H1 (cell line): ENCODE results near the gene CHD2.
"Not testable (repeated sequence)": the region's sequence is repeated elsewhere in the genome, so short reads cannot be mapped to it uniquely, and the experiment has no call there.

Experiments
- BCL11A ChIP-seq, 2 experiments: IDR thresholded peaks; one replicate each; pipeline ENCODE4 v1.6.1; 2011; ENCODE audit warnings: low read depth in 2 of 2, low read length in 2 of 2, mild to moderate bottlenecking in 2 of 2
- CEBPB ChIP-seq: IDR thresholded peaks from 2 replicates; pipeline ENCODE4 v1.6.1; 2012; ENCODE audit warnings: low read depth, low read length
- CREB1 ChIP-seq: IDR thresholded peaks from 2 replicates; pipeline ENCODE4 v1.6.1; 2012; ENCODE audit warnings: inconsistent platforms
- EZH2 ChIP-seq: fragments of 200-600 bp; sonication (generic); IDR thresholded peaks from 2 replicates; pipeline ENCODE4 v1.7.1; 2012; ENCODE audit warnings: low read depth, mild to moderate bottlenecking, moderate library complexity, low read length, inconsistent platforms; ENCODE audit not compliant: severe bottlenecking
- HDAC6 ChIP-seq: IDR thresholded peaks from one replicate; pipeline ENCODE4 v1.7.1; 2012; ENCODE audit warnings: low read depth, mild to moderate bottlenecking, inconsistent platforms, low read length, moderate library complexity
- RAD21 ChIP-seq, 2 experiments: IDR thresholded peaks in 1 of 2; conservative IDR thresholded peaks in 1 of 2; 2 replicates each; pipeline ENCODE4 v1.6.1; 2011; ENCODE audit warnings: low read depth in 2 of 2, low read length in 2 of 2, improper control_type of control experiment in 1 of 2, inconsistent platforms in 1 of 2, mild to moderate bottlenecking in 1 of 2, moderate library complexity in 1 of 2
- TCF12 ChIP-seq: IDR thresholded peaks from 2 replicates; pipeline ENCODE4 v1.6.1; 2011; ENCODE audit warnings: low read depth, mild to moderate bottlenecking, low read length
- TF ChIP-seq, protein P1 (sequence below), 3 experiments: IDR thresholded peaks; 1 replicate in 2 of 3; 2 replicates in 1 of 3; pipeline versions ENCODE4 v1.5.1 to v1.6.1; 2011; ENCODE audit warnings: low read length in 3 of 3, mild to moderate bottlenecking in 3 of 3, inconsistent platforms in 2 of 3, low read depth in 1 of 3, moderate library complexity in 1 of 3; ENCODE audit not compliant: insufficient read depth in 1 of 3; ENCODE audit errors: control extremely low read depth in 1 of 3

DNA sequence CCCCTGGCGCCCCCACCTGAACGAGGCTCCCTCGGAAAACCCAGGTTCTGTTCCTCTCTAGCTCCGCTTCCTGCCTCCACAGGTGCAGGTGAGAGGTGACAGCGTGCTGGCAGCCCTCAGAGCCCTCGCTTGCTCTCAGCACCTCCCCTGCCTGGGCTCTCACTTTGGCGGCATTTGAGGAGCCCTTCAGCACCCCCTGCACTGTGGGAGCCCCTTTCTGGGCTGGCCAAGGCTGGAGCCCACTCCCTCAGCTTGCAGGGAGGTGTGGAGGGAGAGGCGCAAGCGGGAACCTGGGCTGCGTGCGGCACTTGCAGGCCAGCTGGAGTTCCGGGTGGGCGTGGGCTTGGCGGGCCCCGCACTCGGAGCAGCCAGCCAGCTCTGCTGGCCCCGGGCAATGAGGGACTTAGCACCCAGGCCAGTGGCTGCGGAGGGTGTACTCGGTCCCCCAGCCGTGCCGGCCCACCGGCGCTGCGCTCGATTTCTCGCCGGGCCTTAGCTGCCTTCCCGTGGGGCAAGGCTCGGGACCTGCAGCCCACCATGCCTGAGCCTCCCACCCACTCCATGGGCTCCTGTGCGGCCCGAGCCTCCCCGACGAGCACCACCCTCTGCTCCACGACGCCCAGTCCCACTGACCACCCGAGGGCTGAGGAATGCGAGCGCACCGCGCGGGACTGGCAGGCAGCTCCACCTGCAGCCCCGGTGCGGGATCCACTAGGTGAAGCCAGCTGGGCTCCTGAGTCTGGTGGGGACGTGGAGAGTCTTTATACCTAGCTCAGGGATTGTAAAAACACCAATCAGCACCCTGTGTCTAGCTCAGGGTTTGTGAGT, 131.6 kb downstream of the CHD2 start:
- not testable (repeated sequence) for TF ChIP-seq BCL11A (IDR thresholded peaks at IDR 0.05; ENCODE audit: low read depth in 2 of 2, low read length in 2 of 2); HDAC6; CEBPB; CREB1; TCF12; RAD21 (IDR thresholded peaks at IDR 0.05 in 1 of 2, conservative IDR thresholded peaks at IDR 0.05 in 1 of 2; ENCODE audit: low read depth in 2 of 2, low read length in 2 of 2); EZH2
- TF ChIP-seq, protein P1, sequence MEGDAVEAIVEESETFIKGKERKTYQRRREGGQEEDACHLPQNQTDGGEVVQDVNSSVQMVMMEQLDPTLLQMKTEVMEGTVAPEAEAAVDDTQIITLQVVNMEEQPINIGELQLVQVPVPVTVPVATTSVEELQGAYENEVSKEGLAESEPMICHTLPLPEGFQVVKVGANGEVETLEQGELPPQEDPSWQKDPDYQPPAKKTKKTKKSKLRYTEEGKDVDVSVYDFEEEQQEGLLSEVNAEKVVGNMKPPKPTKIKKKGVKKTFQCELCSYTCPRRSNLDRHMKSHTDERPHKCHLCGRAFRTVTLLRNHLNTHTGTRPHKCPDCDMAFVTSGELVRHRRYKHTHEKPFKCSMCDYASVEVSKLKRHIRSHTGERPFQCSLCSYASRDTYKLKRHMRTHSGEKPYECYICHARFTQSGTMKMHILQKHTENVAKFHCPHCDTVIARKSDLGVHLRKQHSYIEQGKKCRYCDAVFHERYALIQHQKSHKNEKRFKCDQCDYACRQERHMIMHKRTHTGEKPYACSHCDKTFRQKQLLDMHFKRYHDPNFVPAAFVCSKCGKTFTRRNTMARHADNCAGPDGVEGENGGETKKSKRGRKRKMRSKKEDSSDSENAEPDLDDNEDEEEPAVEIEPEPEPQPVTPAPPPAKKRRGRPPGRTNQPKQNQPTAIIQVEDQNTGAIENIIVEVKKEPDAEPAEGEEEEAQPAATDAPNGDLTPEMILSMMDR (IDR thresholded peaks at IDR 0.05; ENCODE audit: control extremely low read depth in 1 of 3, insufficient read depth in 1 of 3, low read depth in 1 of 3, low read length in 3 of 3), result not testable (repeated sequence)
